Retinal pigment epithelial cell (primary cell): ENCODE data around the gene TOP2A.
"Not testable (repeated sequence)": the region's sequence is repeated elsewhere in the genome, so short reads cannot be mapped to it uniquely, and the experiment has no call there.

Experiments
- DNase-seq: peaks from one replicate; pipeline ENCODE4 v3.0.0-alpha.2; 2010; ENCODE audit warnings: low read depth
- H3K4me3 ChIP-seq: 2 replicates; pipeline ENCODE4 v1.5.1; 2011; ENCODE audit warnings: mild to moderate bottlenecking, low read length, control low read depth, moderate library complexity
- CTCF ChIP-seq: conservative IDR thresholded peaks from 2 replicates; pipeline ENCODE4 v1.5.1; 2011; ENCODE audit warnings: low read depth, low read length, control low read depth, inconsistent platforms

Gene TOP2A

GRCh38 chr17:40411821-40412220, 5.9 kb downstream of the TOP2A start:
- no peak overlapping the region for H3K4me3 ChIP-seq
- no peak for TF ChIP-seq CTCF
- no peak for DNase-seq

GRCh38 chr17:40410082-40410481, 7.6 kb downstream of the TOP2A start:
- no peak overlapping the region for H3K4me3 ChIP-seq
- TF ChIP-seq CTCF, result no peak
- no peak for DNase-seq

GRCh38 chr17:40409540-40409939, 8.2 kb downstream of the TOP2A start:
- DNase-seq, H3K4me3 ChIP-seq: not testable (repeated sequence)

- DNase-seq, result no peak
- H3K4me3 ChIP-seq, result no peak overlapping the region
- no peak for TF ChIP-seq CTCF
These were observed 10.2 kb downstream of the TOP2A start for GRCh38 chr17:40407460-40407859.

- H3K4me3 ChIP-seq, result no peak overlapping the region
- DNase-seq, result no peak
- no peak for TF ChIP-seq CTCF
These were observed 13.7 kb downstream of the TOP2A start for GRCh38 chr17:40404003-40404402.

- no peak overlapping the region for H3K4me3 ChIP-seq
- no peak for DNase-seq
These were observed 15.0 kb downstream of the TOP2A start for GRCh38 chr17:40402668-40403067.

GRCh38 chr17:40399185-40399584, 18.5 kb downstream of the TOP2A start:
- H3K4me3 ChIP-seq, result no peak overlapping the region
- DNase-seq, result no peak
- TF ChIP-seq CTCF, result peak; percentile 56

More at GRCh38 chr17:40402668-40403067, 15.0 kb downstream of the TOP2A start:
- TF ChIP-seq CTCF, result peak; percentile 1

- DNase-seq, H3K4me3 ChIP-seq: not testable (repeated sequence)
These were observed 31.1 kb downstream of the TOP2A start for GRCh38 chr17:40386555-40386954.
